HG03575 (cell line): ENCODE results near the gene ISG20L2.
"Not testable (repeated sequence)": the region's sequence is repeated elsewhere in the genome, so short reads cannot be mapped to it uniquely, and the experiment has no call there.

Experiments used
- ATAC-seq: cut with Tn5 transposase; IDR thresholded peaks from one replicate; pipeline ENCODE4 v1.9.1; 2021; ENCODE audit not compliant: unreplicated experiment, insufficient number of reproducible peaks, low FRiP score; ENCODE audit errors: extremely low read depth

ISG20L2 gene

GRCh38 chr1:156728599-156729462 is at the start of gene ISG20L2:
ISG20L2 (minus strand) TSS chr1:156728766; CDS start chr1:156727652, 1,114 bp downstream.
- ATAC-seq: no peak

GRCh38 chr1:156777573-156777972 is 49.0 kb upstream of the ISG20L2 start:
- no peak for ATAC-seq

GRCh38 chr1:156776942-156777341 is 48.4 kb upstream of the ISG20L2 start:
- ATAC-seq: no peak

GRCh38 chr1:156775799-156776198 is 47.2 kb upstream of the ISG20L2 start:
- no peak for ATAC-seq

- no peak for ATAC-seq
Observed at GRCh38 chr1:156773607-156774006, 45.0 kb upstream of the ISG20L2 start.

- no peak for ATAC-seq
Observed at GRCh38 chr1:156772728-156773497, 44.3 kb upstream of the ISG20L2 start.

- ATAC-seq: no peak
Observed at GRCh38 chr1:156772222-156772621, 43.7 kb upstream of the ISG20L2 start.

- no peak for ATAC-seq
Observed at GRCh38 chr1:156768610-156769295, 40.2 kb upstream of the ISG20L2 start.

GRCh38 chr1:156767879-156768604 is 39.5 kb upstream of the ISG20L2 start:
- ATAC-seq: no peak

- ATAC-seq: peak; percentile 73
Observed at GRCh38 chr1:156767101-156767878, 38.7 kb upstream of the ISG20L2 start, which contains the start of gene PRCC. PRCC (plus strand) TSS chr1:156767535; CDS start chr1:156767772, 237 bp downstream.

- peak; percentile 8 for ATAC-seq
Observed at GRCh38 chr1:156766298-156767100, 37.9 kb upstream of the ISG20L2 start.

- ATAC-seq: no peak
Observed at GRCh38 chr1:156765666-156766065, 37.1 kb upstream of the ISG20L2 start.

GRCh38 chr1:156765136-156765535 is 36.6 kb upstream of the ISG20L2 start:
- ATAC-seq: not testable (repeated sequence)

GRCh38 chr1:156760796-156761104 is 32.2 kb upstream of the ISG20L2 start:
- no peak for ATAC-seq

GRCh38 chr1:156760092-156760795 is 31.7 kb upstream of the ISG20L2 start:
- ATAC-seq: no peak

GRCh38 chr1:156757572-156758253 is 29.1 kb upstream of the ISG20L2 start:
- ATAC-seq: not testable (repeated sequence)
